Measurements from ENCODE around the gene TTC39A.

TTC39A gene

GRCh38 chr1:51322417-51323101 lies 7.8 kb downstream of the TTC39A start:
- H3K27ac Mint-ChIP-seq: no peak overlapping the region
- H3K36me3 Mint-ChIP-seq (ENCODE audit: low read depth): no peaks in the 10 kb centered on the region
- peaks cover 5% of the 10 kb centered on the region for H3K27me3 Mint-ChIP-seq (ENCODE audit: low read depth, poor library complexity)
- H3K9me3 Mint-ChIP-seq: no peaks in the 10 kb centered on the region
- no peak for TF ChIP-seq CTCF (IDR thresholded peaks at IDR 0.05)
- no peak for DNase-seq
- no peak overlapping the region for H3K4me3 Mint-ChIP-seq
- peaks cover 38% of the 10 kb centered on the region for H3K4me1 Mint-ChIP-seq

- Mint-ChIP-seq H3K4me3 (no peak overlapping the region), H3K27ac (no peak overlapping the region), H3K27me3 (ENCODE audit: low read depth, poor library complexity) (peaks cover 5% of the 10 kb centered on the region), H3K36me3 (ENCODE audit: low read depth) (no peaks in the 10 kb centered on the region), H3K4me1 (peaks cover 36% of the 10 kb centered on the region), H3K9me3 (no peaks in the 10 kb centered on the region)
- TF ChIP-seq CTCF (IDR thresholded peaks at IDR 0.05): no peak
- DNase-seq: no peak
These were observed 8.5 kb downstream of the TTC39A start for GRCh38 chr1:51321924-51322280.

GRCh38 chr1:51320967-51321923 lies 9.1 kb downstream of the TTC39A start:
- DNase-seq: no peak
- TF ChIP-seq CTCF (IDR thresholded peaks at IDR 0.05): no peak
- Mint-ChIP-seq H3K27me3 (ENCODE audit: low read depth, poor library complexity) (peaks cover 5% of the 10 kb centered on the region), H3K4me1 (peaks cover 35% of the 10 kb centered on the region), H3K9me3 (no peaks in the 10 kb centered on the region), H3K4me3 (no peak overlapping the region), H3K36me3 (ENCODE audit: low read depth) (no peaks in the 10 kb centered on the region), H3K27ac (no peak overlapping the region)

GRCh38 chr1:51317798-51318197 lies 12.6 kb downstream of the TTC39A start:
- H3K9me3 Mint-ChIP-seq: no peaks in the 10 kb centered on the region
- no peak for TF ChIP-seq CTCF (IDR thresholded peaks at IDR 0.05)
- H3K4me3 Mint-ChIP-seq: no peak overlapping the region
- H3K27ac Mint-ChIP-seq: no peak overlapping the region
- H3K4me1 Mint-ChIP-seq: peaks cover 19% of the 10 kb centered on the region
- peaks cover 9% of the 10 kb centered on the region for H3K27me3 Mint-ChIP-seq (ENCODE audit: low read depth, poor library complexity)
- DNase-seq: no peak
- H3K36me3 Mint-ChIP-seq (ENCODE audit: low read depth): no peaks in the 10 kb centered on the region

GRCh38 chr1:51316846-51317120 lies 13.6 kb downstream of the TTC39A start:
- Mint-ChIP-seq H3K36me3 (ENCODE audit: low read depth) (no peaks in the 10 kb centered on the region), H3K9me3 (no peaks in the 10 kb centered on the region), H3K4me1 (peaks cover 14% of the 10 kb centered on the region), H3K27ac (no peak overlapping the region), H3K4me3 (no peak overlapping the region), H3K27me3 (ENCODE audit: low read depth, poor library complexity) (peaks cover 9% of the 10 kb centered on the region)
- no peak for DNase-seq
- no peak for TF ChIP-seq CTCF (IDR thresholded peaks at IDR 0.05)

Measured in nephron progenitor cell (in vitro differentiated cells).